Measurements from ENCODE around the gene A1CF.
"Not testable (repeated sequence)": the region's sequence is repeated elsewhere in the genome, so short reads cannot be mapped to it uniquely, and the experiment has no call there.

A1CF gene

DNA sequence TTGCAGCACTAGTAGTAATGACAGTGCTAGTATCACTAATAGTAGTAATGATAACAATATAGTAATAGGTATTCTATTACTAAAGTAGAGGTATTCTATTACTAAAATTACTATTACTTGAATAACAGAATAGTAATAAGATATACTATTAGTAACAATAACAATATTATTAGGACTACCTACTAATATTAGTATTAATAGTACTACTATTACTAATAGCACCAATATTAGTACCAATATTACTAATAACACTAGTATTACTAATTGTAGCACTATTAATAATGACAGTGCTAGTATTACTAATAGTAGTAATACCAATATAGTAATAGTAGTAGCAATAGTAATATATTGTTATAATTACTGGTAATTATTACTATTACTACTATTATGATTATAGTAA is 24.1 kb downstream of the A1CF start:
- no peak for DNase-seq

DNA sequence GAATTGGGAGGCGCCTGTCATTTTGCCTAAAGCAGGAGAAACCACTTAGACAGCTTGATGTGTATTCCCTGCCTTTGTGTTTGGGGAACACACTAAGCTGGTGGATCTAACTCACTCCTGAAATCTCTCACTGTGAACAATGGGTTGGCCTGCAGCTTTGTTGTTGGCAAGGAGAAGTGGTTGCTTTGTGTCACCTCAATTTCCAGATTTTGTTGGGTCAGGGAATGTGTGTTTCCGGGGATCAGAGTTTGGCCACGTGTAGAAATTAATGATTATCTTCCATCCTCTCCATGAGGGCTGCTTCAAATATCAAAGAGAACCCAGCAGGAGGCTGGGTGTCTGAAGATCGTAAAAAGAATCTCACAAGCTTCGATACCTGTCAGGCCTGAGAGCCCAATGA is 27.8 kb downstream of the A1CF start:
- no peak for DNase-seq

DNA sequence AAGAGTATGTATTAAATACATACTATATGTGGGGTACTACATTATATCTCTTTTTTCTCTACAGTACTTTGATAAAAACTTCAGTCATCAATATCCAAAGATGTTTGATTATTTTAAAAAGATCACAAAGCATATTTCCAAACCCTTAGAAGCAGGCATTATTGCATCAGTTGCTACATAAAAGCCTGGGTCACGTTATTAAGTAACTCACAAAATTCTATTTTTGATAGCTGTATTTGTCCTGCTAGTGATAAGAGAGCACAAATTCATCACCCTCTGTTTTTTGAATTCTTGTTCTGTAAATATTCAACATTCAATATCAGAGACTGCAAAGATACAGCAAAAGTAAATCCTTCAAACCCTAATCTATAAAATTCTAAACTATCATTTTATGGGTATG is 30.0 kb downstream of the A1CF start:
- DNase-seq = no peak

DNA sequence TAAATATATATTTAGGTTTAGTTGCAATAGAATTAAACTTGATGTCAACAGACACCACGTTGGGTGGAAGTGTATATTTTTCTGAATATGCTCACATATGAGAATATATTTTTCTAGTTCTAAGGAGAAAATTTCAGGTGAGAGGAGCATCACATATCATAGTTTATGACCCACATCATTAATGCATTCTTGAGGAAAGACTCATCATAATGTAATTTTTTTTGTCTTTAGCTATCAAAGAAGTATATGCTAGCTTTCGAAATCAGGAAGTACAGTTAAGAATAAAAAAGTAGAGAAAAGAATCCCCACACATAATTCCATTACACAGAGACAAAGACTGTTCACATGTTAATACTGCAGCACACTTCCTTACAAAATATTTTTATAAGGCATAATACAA is 30.4 kb downstream of the A1CF start:
- DNase-seq = no peak

DNA sequence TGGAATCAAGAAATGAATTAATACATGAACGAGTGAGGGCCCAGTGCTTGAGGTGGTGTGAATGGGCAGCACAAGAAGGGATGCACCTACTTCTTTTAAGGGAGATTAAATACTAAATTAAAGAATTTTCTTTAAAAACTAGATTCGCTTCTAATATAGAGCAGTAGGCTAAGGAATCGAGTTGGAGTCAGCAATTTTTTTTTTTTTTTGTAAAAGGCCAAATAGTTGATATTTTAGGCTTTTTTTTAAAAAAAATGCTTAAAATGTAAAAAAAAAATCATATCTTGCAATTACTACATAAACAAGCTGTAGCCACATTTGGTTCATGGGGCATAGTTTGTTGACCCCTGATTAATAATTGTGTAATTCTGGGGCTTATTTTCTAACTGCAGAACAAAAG is 31.9 kb downstream of the A1CF start:
- DNase-seq = no peak

DNA sequence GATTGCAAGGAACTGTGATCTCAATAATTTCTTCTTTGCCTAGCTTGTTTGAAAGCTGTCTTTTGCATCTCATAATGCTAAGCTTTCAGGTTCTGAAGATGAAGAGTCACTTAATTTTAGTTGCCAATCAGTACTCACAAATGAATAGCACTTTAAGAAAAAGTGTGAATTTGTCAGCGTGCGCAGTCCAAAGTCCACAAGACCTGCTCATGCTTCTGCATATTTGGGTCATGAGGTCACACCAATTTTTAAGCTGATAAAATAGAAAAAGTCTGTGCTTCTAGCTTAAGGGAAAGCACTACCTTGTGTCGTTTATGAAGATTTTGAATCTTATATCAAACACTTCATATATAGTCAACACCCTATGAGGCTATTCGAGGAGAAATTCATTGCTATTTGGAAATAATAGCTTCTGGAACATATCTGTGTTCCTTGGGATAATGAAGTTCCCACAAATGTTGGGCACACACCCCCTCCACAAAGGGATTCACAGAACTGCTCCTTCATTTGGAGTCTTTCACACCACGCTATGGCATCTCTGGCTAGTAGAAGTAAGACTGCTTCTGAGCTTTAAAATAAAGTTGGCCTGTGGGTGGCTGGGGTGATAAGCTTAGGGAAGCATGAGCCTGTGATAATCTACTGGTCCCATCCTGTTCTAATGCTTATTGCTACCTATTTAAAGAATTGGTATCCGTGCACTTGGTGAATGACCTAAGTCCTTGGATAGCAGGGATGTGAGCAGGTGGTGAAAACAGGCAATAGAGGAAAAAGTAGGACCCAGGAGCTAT is 33.3 kb downstream of the A1CF start:
- no peak for DNase-seq

DNA sequence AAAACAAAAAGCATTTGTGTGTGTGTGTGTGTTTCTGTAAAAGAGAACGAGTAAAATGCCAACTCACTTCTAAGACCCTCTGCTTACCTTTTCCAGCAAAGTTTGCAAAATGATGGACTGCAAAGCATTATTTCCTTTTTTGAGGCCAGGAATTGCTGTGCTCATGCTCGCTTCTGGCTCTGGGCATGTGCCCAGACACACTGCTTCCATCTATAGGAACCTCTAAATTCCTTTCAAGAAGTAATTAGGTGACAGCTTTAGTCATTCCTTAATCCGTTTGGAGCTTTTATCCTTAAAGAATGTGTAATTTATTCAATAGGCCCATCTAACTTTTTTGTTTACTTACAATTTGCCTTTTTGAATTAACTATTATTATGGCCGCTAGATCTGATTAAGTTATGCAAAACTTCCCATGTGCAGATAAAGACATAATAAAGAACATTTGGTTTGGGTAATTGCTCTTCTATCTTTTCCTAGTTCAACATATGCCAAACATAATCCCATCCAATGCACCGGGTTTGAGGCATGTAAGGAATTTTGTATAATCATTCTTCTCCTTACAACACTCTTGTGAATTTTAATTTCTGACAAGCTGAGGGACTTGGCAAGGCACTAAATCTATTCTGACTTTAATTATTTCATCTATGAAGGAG is 34.7 kb downstream of the A1CF start:
- no peak for DNase-seq

DNA sequence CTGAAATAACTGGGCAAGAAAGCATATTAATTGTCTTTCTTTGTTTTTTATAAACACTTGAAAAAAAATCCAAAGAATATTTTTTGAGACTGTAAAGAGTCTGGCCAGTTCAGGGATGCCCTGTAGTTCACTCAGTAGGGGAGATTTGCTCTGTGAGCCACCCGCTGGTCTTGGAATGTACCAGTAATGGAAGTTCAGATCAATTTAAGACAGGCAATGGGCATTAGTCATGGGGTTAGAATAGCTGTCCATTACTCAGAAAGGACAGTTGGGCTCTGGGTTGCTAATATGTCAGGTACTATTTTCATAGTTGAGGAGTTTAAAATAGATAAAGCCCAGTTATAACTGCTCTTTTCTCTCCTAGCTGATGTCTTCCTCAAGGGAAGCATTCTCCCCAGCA is 38.7 kb downstream of the A1CF start:
- DNase-seq = no peak

DNA sequence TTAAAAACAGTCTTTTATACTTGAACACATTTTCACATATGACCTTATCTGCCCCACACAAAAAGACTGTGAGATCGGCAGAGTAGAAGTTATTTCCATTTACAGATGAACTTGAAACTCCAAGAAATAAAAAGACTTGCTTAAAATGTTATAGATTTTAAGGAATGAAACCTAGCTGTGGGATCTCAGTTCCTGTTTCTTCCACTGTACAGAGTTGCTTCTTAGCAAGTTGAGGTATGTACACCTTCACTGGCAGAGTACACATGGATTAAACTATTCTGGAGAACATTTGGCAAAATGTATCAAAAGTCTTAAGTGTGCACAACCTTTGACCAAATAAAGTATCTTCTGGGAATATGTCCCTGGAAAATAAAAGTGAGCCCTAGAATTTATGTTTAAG is 48.3 kb downstream of the A1CF start:
- DNase-seq = no peak

DNA sequence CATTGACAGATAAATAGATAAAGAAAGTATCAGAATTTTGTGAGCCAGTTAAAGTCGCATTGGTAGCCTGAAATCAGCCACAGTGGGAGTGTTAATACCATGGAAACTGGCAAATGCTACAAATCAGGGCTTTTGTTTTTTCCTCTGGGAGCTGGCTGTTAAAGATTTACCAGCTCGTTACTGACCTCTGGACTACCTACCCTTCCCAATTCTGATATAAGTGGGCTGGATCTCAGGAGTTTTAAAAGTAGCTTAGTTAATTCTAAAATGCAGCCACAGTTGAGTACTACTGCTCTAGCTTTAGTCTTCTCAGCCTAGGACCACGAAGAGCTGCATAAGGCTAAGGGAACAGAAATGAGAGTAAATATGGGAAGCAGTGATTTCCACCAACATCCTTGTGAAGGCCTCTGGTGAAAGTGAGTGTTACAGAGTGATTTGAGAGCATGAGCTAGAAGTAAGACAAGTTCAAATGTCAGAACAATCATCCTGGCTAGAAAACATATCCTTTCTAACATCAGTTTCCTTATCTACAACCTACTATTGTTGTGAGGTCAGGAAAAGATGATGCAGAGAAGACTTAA is 53.2 kb downstream of the A1CF start:
- no peak for DNase-seq

DNA sequence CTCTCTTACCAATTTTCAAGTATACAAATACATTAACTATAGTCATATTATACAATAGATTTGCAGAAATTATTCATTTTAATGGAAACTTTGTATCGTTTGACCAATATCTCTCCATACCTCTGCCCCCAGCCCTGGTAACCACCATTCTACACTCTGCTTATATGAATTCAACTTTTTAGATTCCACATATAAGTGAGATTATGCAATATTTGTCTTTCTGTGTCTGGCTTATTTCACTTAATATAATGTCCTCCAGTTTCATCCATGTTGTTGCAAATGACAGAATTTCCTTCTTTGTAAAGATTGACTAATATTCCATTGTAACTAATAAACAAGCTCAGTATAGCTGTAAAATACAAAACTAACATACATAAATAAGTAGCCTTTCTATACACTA is 55.4 kb downstream of the A1CF start:
- DNase-seq = no peak

DNA sequence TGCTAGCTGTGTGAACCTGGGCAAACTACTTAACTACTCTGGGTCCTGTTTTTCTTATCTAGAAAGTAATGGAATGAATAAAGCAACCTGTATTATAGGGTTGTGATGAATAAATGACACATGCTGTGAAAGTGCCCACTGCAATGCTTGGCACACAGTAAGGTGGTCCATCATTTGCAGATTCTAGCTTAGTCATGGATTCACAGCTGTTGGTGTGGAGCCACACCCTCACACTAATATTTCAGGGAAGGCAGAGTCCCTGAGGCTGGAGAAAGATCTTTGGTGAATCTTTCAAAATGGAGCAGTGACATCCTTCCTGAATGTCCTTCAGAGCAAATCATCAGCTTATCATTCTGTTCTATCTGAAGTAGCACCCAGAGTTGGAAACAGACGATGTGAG is 60.6 kb downstream of the A1CF start:
- DNase-seq = no peak

DNA sequence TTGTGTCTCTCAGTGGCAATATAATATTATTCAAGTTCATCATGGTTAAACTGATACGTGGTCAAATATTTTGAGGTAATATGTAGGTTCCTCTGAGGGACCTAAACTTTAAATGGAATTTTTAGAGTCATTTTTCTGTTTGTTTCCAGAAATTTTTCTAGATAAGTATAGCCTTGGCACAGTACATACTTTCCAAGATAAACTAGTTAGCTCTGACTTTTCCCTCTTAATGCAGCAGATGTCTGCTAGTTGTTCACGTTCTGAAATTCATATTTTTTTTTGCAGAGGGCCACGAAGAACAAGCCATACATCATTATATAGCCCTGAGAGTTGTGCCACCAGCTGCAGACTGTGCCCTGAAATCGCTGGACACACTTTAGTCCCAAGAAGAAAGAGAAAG is 61.6 kb downstream of the A1CF start:
- no peak for DNase-seq

DNA sequence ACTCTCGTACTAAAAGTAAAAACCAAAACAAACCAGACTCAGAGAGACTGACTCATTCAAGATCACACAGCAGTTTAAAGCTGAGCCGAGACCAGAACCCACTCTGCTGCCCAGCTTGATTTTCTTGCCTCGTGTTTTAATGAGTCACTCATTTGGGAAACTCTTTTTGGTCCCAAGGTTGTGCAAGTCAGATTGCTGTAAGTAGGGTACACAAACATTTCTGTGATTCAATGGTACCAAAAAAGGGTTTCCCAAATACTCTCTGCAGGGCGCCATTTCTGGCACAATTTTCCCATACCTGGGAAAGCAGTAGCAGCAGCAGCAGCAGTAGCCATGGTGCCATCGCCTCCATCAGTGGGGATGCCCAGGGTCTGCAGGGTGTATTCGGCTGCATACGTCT is 75.8 kb downstream of the A1CF start:
- no peak for DNase-seq

DNA sequence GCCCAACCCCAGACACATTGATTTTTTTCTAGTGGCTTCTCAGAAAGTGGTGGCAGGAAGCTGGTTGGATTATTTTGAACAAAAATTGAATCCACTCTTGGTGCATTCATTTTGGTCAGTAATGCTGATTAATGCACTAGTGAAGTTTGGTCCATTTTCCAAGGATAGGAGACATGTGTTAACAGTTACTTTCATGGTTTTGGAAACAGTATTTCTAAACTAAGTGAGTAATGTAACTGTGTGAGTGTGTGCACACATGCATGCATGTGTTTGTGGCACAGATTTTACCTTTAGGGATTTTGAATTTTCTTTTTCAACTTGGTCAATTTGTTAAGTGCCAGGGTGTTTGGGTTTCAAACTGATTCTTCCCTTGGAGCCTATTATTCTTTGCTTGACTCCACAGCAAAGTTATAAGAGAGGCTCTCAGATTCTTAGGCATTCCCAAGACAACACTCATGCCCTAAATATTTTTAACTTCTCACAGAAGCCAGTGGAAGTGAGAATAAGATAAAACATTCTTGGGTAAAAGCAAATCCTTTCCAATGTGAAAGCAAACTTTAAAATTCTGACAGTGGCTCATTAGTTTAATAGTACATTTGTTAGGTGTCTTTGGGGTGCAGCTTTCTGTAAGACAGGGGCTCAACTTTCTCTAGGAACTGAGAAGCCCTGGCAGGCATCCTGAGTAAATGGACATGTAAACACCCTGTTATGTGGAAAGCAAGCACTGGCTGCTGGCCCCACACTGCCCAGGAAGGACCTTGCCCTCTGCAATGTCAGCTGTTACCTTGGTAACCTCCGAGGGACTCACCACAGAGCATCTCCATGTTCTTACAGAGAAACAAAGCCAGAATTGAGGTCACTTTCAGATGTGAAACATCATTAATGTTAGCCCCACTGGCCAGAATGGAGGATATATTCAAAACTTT is 77.3 kb downstream of the A1CF start:
- DNase-seq = no peak

DNA sequence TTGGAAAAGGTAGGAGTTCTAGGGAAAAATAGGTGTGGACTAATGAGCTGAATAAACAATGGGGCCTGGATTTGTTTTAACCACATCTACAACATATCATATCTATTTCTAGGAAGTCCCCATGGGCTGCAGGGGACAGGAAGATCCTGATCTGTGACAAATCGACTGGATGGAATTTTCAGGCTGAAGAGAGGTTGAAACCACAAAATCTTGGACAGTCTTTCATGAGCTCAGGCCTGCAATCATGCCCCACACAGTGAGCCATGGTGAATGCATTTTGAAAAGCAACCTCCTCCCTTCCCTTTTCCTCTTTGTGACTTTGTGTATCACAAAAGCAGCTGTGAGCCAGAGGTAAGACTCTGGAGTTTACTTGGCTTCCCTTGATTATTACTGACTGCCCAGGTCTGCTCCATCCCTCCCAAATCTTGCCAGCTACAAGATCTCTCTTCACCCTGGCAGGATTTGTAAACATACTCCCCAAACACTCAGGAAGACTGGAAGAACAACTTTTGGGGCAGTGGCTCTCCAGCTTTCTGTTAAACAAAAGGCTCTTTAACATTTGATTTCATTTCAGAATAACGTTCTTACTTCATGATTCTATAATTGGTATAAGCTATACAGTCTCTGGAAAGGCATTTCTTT is 79.3 kb downstream of the A1CF start:
- no peak for DNase-seq

DNA sequence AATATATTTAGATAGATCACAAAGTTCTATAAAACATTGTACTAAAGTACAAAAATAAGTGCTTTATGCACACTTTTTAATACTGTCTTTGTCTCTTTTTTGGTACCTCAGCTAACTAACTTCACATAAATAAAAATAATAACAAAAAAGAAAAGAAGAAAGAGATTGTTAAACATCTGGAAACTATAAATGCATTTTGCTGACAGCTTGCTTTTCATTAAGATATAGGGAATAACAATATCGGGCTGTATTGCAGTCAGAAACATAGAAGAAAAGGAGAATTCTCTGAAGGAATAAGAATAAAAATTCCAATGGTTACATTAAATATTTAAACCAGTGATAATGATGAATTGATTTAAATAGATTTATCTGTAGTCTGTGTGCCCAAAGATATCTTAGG is 85.8 kb downstream of the A1CF start:
- no peak for DNase-seq

DNA sequence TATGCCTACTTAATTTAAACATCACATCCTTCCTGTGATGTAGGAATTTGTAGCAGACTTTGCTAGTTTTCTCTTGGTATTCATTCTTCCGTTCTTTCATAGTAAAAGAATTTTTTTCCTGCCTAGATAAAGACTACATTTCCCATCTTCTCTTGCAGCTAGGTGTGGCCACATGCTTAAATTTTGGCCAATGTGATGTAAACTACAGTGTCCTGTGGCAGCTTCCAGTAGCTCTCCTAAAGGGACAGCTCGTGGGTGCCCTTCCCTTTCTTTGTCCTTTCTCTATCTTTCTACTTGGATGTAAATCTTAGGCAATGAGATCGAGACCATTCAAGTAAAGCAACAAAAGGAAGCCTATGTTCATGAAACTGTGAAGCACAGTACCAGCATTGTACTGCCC is 87.1 kb downstream of the A1CF start:
- DNase-seq = no peak

DNA sequence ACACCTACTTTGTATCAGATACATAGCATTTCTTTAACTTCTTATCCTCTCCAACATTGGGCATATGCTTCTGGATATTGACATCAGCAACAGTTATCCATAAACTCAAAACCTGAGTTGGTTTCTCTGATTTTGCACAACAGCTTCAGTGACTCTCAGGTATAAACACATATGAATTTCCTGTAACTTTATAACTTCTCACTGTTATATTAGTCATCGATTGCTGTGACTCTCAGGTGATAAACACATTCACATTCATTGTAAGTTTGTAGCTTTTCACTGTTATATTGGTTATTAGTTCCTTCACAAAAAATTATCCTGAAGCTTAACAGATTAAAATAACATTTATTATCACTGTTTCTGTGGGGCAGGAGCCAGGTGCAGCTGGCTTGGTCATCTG is 88.7 kb downstream of the A1CF start:
- no peak for DNase-seq

DNA sequence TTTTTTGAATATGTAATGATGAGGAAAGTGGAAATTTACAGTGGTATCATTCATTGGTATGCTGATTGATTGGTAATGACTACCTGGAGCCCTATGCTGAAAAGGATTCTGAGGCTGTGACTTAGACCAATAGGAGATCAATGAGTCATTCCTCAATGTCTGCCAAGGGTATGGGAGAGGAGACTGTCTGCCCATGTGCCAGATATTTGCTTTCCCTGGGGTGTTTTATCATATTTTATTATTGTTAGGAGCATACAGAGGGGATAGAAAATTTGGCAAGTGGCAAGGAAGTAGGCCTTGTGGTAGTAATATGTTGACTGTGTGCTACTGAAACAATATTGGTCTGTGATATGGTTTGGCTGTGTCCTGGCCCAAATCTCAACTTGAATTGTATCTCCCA is 90.9 kb downstream of the A1CF start:
- no peak for DNase-seq

DNA sequence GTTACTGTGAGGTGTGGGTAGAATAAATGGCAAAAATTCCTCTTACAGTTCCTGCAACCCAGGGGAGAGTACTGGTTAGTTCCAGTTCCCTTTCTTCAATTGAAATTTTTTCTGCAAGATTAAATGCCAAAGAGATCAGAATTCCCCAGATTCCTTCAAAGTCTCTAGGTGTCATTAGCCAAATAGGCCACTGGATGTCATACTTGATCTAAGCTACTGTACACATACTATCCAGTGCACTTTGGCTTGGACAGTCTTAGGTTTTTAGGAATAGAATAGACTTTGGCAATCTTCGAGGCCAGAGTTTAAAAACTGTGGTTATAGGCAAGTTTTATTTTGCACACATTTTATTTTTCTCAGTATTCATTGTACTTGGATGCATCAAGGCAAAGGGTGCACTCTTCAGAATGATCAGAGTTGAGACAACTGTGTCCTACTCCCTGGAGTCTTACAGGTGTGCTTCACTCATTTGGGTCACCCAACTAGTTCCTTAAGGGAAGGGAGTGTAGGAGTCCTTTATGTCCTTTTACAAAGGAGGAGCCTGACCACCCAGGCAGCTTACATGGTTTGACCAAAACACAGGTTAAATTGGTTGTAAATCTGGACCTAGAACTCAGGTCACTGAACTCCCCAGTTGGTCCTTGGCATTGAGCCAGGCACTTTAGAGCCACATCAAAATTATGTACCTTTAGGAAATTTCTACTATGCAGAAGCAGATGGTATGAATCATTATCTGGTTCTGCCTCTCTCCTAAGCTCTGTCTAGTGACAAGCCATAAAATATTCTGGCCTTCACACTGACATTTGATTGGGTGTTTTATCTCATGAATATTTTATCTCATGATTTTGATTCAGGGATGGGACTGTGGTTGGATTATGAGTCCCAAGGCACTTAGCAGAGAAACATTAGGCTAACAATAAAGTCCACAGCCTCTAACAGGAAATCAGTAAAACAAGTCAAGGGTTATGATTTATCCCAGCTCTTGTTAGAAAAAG is 96.2 kb downstream of the A1CF start:
- no peak for DNase-seq

DNA sequence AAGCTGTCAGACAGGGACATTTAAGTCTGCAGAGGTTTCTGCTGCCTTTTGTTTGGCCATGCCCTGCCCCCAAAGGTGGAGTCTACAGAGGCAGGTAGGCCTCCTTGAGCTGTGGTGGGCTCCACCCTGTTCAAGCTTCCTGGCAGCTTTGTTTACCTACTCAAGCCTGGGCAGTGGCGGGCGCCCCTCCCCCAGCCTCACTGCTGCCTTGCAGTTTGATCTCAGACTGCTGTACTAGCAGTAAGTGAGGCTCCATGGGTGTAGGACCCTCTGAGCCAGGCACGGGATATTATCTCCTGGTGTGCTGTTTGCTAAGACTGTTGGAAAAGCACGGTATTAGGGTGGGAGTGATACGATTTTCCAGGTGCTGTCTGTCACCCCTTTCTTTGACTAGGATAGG is 97.5 kb downstream of the A1CF start:
- DNase-seq = not testable (repeated sequence)
